Activated T-helper 2 cell treated with anti-CD3 and anti-CD28 coated beads, Interferon-gamma antibody, Interleukin-2, Interleukin-4, amounts not matched to agents 10 μg/mL and 5 μg/mL and 100 μg/mL, durations not matched to agents 14 hours and 24 hours and 36 hours (primary cell): ENCODE data around the gene KRTAP9-6. TPM values are rescaled to one million over a fixed set of nuclear protein-coding genes. Genes with fewer than 3 reads are reported as not detected.

Experiments used
- DNase-seq: peaks from one replicate; pipeline ENCODE4 v3.0.0; 2021; ENCODE audit warnings: low spot score
- H3K27ac Mint-ChIP-seq: one replicate; pipeline ENCODE4 v1.8.0; 2021; ENCODE audit warnings: mixed read lengths
- H3K27me3 Mint-ChIP-seq: one replicate; pipeline ENCODE4 v1.8.0; 2021; ENCODE audit warnings: low read depth, mixed read lengths
- H3K36me3 Mint-ChIP-seq: one replicate; pipeline ENCODE4 v1.8.0; 2021; ENCODE audit warnings: low read depth, mixed read lengths
- H3K4me1 Mint-ChIP-seq: one replicate; pipeline ENCODE4 v1.8.0; 2021; ENCODE audit warnings: low read depth, mixed read lengths
- H3K4me3 Mint-ChIP-seq: one replicate; pipeline ENCODE4 v1.8.0; 2021; ENCODE audit warnings: low read depth, mild to moderate bottlenecking, moderate library complexity, mixed read lengths
- H3K9me3 Mint-ChIP-seq: one replicate; pipeline ENCODE4 v1.8.0; 2021; ENCODE audit warnings: mixed read lengths
- intact Hi-C: fragments of 100-400 bp; cut with micrococcal nuclease; formaldehyde crosslinking; loops from one replicate; pipeline ENCODE4 v1.15.1; 2023
- total RNA-seq: library from RNA; stranded (reverse); gene quantifications from 2 replicates; pipeline ENCODE4 v1.2.3, GENCODE V29; 2022

The KRTAP9-6 gene
- total RNA-seq, 1 donor from 2014 or later, result not detected

GRCh38 chr17:41311111-41311510, 45.9 kb downstream of the KRTAP9-6 start:
- DNase-seq, result no peak
- H3K27ac Mint-ChIP-seq, result no peak overlapping the region
- intact Hi-C loops, result no loop called here
- H3K9me3 Mint-ChIP-seq, result no peaks in the 10 kb centered on the region
- no peaks in the 10 kb centered on the region for H3K36me3 Mint-ChIP-seq
- H3K4me1 Mint-ChIP-seq, result peaks cover 24% of the 10 kb centered on the region
- no peak overlapping the region for H3K4me3 Mint-ChIP-seq
- H3K27me3 Mint-ChIP-seq, result peaks cover 5% of the 10 kb centered on the region

DNA sequence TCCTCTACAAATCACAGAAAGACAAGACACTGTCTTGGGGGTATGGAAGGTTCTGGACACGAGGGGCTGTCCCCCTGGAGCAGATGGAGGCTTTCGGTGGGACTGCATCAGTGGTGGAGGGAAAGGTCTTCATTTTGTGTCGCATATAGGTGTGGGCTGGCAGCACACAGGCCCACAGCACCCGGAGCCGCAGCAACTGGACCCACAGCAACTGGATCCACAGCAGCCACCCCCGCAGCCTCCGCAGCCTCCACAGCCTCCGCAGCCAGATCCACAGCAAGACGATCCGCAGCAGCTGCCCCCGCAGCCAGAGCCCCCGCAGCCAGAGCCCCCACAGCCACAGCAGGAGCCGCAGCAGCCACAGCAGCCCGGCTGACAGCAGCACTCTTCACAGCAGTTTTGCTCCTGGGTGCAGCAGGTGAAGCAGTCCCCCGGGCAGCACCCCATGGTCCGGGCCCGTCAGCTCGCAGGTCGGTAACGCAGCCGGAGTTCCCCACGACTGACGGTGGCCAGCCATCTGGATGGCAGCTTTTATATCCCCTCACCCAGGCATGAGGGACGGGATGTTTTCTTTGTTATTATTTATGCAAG, 50.1 kb downstream of the KRTAP9-6 start, which contains the start of gene KRTAP17-1:
Gene KRTAP17-1 (minus strand): TSS at position 507 of the 591 bp plus-strand sequence. CDS start 60 bp downstream, at position 447.
- Mint-ChIP-seq H3K4me1 (peaks cover 4% of the 10 kb centered on the region), H3K4me3 (no peak within 1 kb of the TSS), H3K9me3 (peaks cover 10% of the 10 kb centered on the region), H3K27ac (no peak within 1 kb of the TSS), H3K36me3 (no peaks in the 10 kb centered on the region), H3K27me3 (peaks cover 9% of the 10 kb centered on the region)
- DNase-seq, result no peak
- intact Hi-C loops, result no loop called here

Other genes starting within 250 kb of the KRTAP9-6 start
- gene KRTAP1-5, start 238.2 kb upstream of the KRTAP9-6 start, total RNA-seq, result not detected in 2 replicates
- gene KRTAP1-4, start 235.2 kb upstream of the KRTAP9-6 start, total RNA-seq, result not detected in 2 replicates
- gene KRTAP1-3, start 230.5 kb upstream of the KRTAP9-6 start, total RNA-seq, result not detected in 2 replicates
- not detected in 2 replicates for gene KRTAP1-1, start 223.9 kb upstream of the KRTAP9-6 start, total RNA-seq
- not detected in 2 replicates for gene KRTAP2-1, start 218.1 kb upstream of the KRTAP9-6 start, total RNA-seq
- gene KRTAP2-2, start 210.1 kb upstream of the KRTAP9-6 start, total RNA-seq, result not detected in 2 replicates
- not detected in 2 replicates for gene KRTAP2-3, start 205.3 kb upstream of the KRTAP9-6 start, total RNA-seq
- gene KRTAP2-4, start 199.5 kb upstream of the KRTAP9-6 start, total RNA-seq, result not detected in 2 replicates
- not detected in 2 replicates for gene KRTAP4-7, start 181.2 kb upstream of the KRTAP9-6 start, total RNA-seq
- not detected in 2 replicates for gene KRTAP4-8, start 167.2 kb upstream of the KRTAP9-6 start, total RNA-seq
- not detected in 2 replicates for gene KRTAP4-16, start 163.2 kb upstream of the KRTAP9-6 start, total RNA-seq
- not detected in 2 replicates for gene KRTAP4-9, start 160.0 kb upstream of the KRTAP9-6 start, total RNA-seq
- gene KRTAP4-11, start 147.0 kb upstream of the KRTAP9-6 start, total RNA-seq, result not detected in 2 replicates
- not detected in 2 replicates for gene KRTAP4-12, start 141.2 kb upstream of the KRTAP9-6 start, total RNA-seq
- gene KRTAP4-6, start 124.8 kb upstream of the KRTAP9-6 start, total RNA-seq, result not detected in 2 replicates
- gene KRTAP4-5, start 115.6 kb upstream of the KRTAP9-6 start, total RNA-seq, result not detected in 2 replicates
- gene KRTAP4-4, start 104.6 kb upstream of the KRTAP9-6 start, total RNA-seq, result not detected in 2 replicates
- gene KRTAP4-3, start 97.2 kb upstream of the KRTAP9-6 start, total RNA-seq, result not detected in 2 replicates
- not detected in 2 replicates for gene KRTAP4-2, start 87.2 kb upstream of the KRTAP9-6 start, total RNA-seq
- gene KRTAP4-1, start 80.5 kb upstream of the KRTAP9-6 start, total RNA-seq, result not detected in 2 replicates
- gene KRTAP9-1, start 75.5 kb upstream of the KRTAP9-6 start, total RNA-seq, result not detected in 2 replicates
- gene KRTAP9-2, start 38.7 kb upstream of the KRTAP9-6 start, total RNA-seq, result not detected in 2 replicates
- not detected in 2 replicates for gene KRTAP9-3, start 32.9 kb upstream of the KRTAP9-6 start, total RNA-seq
- not detected in 2 replicates for gene KRTAP9-8, start 27.4 kb upstream of the KRTAP9-6 start, total RNA-seq
- gene KRTAP9-4, start 15.7 kb upstream of the KRTAP9-6 start, total RNA-seq, result not detected in 2 replicates
- gene KRTAP9-9, start 10.0 kb upstream of the KRTAP9-6 start, total RNA-seq, result not detected in 2 replicates
- not detected in 2 replicates for gene KRTAP9-7, start 10.3 kb downstream of the KRTAP9-6 start, total RNA-seq
- not detected in 2 replicates for gene KRTAP29-1, start 37.5 kb downstream of the KRTAP9-6 start, total RNA-seq
- gene KRTAP16-1, start 43.9 kb downstream of the KRTAP9-6 start, total RNA-seq, result not detected in 2 replicates
- not detected in 2 replicates for gene KRTAP17-1, start 50.3 kb downstream of the KRTAP9-6 start, total RNA-seq
- not detected in 2 replicates for gene KRT33A, start 85.5 kb downstream of the KRTAP9-6 start, total RNA-seq
- not detected in 2 replicates for gene KRT33B, start 104.4 kb downstream of the KRTAP9-6 start, total RNA-seq
- not detected in 2 replicates for gene KRT34, start 116.9 kb downstream of the KRTAP9-6 start, total RNA-seq
- not detected in 2 replicates for gene KRT31, start 132.2 kb downstream of the KRTAP9-6 start, total RNA-seq
- not detected in 2 replicates for gene KRT37, start 159.2 kb downstream of the KRTAP9-6 start, total RNA-seq
- not detected in 2 replicates for gene KRT38, start 175.6 kb downstream of the KRTAP9-6 start, total RNA-seq
- not detected in 2 replicates for gene KRT32, start 202.0 kb downstream of the KRTAP9-6 start, total RNA-seq
- not detected in 2 replicates for gene KRT35, start 215.8 kb downstream of the KRTAP9-6 start, total RNA-seq
- not detected in 2 replicates for gene KRT36, start 224.5 kb downstream of the KRTAP9-6 start, total RNA-seq
- not detected in 2 replicates for gene KRT13, start 240.2 kb downstream of the KRTAP9-6 start, total RNA-seq